Stimulated activated CD8-positive, alpha-beta memory T cell treated with anti-CD3 and anti-CD28 coated beads, Interleukin-2, amount 100 ng/mL, for 1 hour (primary cell): Measurements from ENCODE around the gene UNC13B.

Source experiments
- DNase-seq, 2 donors: peaks; one replicate each; pipeline ENCODE4 v3.0.0-alpha.2; 2020; ENCODE audit warnings: low read depth in 2 of 2

Gene UNC13B

GRCh38 chr9:35426627-35427026 lies 264.8 kb downstream of the UNC13B start:
- DNase-seq = no peak

- no peak for DNase-seq
Observed at GRCh38 chr9:35431467-35431866, 269.7 kb downstream of the UNC13B start.

GRCh38 chr9:35432076-35432475 lies 270.3 kb downstream of the UNC13B start:
- no peak for DNase-seq

GRCh38 chr9:35436933-35437332 lies 275.1 kb downstream of the UNC13B start:
- DNase-seq = no peak

GRCh38 chr9:35446012-35446411 lies 284.2 kb downstream of the UNC13B start:
- DNase-seq = no peak

- DNase-seq = no peak
Observed at GRCh38 chr9:35448496-35448895, 286.7 kb downstream of the UNC13B start.

GRCh38 chr9:35452481-35452880 lies 290.7 kb downstream of the UNC13B start:
- no peak for DNase-seq

GRCh38 chr9:35453786-35454185 lies 292.0 kb downstream of the UNC13B start:
- DNase-seq = no peak
